Stimulated activated CD8-positive, alpha-beta memory T cell treated with anti-CD3 and anti-CD28 coated beads, Interleukin-4, amount 100 ng/mL, for 4 hours (primary cell): Measurements from ENCODE around the gene NBPF3.
"Not testable (repeated sequence)": the region's sequence is repeated elsewhere in the genome, so short reads cannot be mapped to it uniquely, and the experiment has no call there.

Source experiments
- DNase-seq, 2 donors: peaks; one replicate each; pipeline ENCODE4 v3.0.0-alpha.2; 2020; ENCODE audit warnings: low read depth in 2 of 2, low spot score in 1 of 2

Gene NBPF3

DNA sequence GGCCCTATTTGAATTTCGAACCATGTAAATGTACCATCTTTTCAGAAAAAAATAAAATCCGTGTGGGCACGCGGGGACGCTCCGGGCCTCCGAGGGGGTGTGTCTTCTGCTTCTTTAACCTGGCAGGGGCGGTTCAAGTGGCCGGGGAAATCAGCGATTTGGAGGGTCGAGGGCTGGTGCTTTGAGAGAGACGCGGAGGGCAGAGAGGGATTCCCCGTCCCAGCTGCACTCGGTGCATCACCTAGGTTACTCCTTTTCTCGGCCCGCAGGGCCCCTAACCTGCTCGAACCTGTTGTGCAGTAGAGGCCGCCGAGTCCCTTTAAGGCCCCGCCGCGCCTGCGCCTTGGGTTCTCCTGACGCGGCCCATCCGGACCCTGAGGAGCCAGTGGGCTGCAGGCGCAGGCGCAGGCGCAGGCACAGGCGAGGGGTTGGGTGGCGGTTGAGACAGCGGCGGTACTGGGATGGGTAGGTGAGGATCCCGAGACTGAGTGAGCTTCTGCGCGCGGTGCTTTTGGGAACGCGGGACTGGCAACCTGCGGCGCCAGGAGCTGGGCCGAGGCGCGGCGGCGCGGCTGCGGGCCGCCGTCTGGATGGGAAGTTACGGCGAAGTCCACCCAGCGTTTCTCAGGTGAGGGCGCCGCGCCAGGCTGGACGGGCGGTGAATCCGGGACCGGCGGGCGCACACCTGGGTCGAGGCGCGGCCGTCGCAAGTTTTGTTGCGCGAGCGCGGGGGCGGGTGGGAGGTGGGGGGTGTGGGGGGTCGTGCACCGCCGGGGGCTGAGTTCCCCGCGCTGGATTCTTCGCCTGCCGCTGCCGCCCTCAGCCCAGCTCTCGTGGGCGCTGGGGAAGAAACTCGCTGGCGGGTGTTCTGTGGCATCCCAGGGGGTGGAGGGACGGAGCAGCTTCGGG, at the start of gene NBPF3:
Gene NBPF3 (plus strand): TSS at position 417 of the 909 bp plus-strand sequence. CDS start 4,950 bp downstream, outside the sequence.
- peak; percentile 67 to 75 for DNase-seq

DNA sequence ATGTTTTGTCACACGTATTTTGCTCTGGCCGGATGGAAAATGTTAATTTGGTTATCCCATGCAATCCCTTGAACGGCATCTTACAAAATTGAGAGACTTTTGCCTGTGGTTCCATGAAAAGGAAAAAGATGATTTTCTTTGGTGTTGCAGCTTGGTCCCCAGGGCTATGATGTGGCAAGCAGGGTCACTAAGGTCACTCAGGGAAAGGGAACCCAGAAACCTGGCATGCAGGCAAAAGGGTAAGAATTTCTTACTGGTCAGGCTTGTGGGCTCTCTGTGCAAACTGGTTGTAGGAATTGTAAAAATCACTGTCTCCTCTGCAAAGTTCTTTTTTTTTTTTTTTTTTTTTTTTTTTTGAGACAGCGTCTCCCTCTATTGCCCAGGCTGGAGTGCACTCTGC, 48.4 kb upstream of the NBPF3 start:
- no peak for DNase-seq

GRCh38 chr1:21392587-21393263, 47.2 kb upstream of the NBPF3 start:
- DNase-seq: no peak

- no peak for DNase-seq
Measured at GRCh38 chr1:21396516-21396915, 43.4 kb upstream of the NBPF3 start.

- DNase-seq: no peak
Measured at GRCh38 chr1:21397813-21398188, 42.1 kb upstream of the NBPF3 start.

DNA sequence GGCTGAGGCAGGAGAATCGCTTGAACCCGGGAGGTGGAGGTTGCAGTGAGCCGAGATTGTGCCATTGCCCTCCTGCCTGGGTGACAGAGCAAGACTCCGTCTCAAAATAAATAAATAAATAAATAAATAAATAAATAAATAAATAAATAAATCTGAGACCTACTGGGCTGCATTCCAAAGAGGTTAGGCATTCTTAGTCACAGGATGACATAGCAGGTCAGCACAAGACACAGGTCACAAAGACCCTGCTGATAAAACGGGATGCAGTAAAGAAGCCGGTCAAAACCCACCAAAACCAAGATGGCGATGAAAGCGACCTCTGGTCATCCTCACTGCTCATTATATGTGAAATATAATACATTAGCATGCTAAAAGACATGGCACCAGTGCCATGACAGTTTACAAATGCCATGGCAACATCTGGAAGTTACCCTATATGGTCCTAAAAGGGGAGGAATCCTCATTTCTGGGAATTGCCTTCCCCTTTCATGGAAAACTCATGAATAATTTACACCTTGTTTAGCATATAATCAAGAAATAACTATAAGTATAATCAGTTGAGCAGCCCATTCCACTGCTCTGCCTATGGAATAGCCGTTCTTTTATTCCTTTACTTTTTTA, 38.1 kb upstream of the NBPF3 start:
- DNase-seq: not testable (repeated sequence)

GRCh38 chr1:21406659-21407058, 33.3 kb upstream of the NBPF3 start:
- no peak for DNase-seq

- not testable (repeated sequence) for DNase-seq
Measured at GRCh38 chr1:21409897-21410296, 30.0 kb upstream of the NBPF3 start.

- no peak for DNase-seq
Measured at GRCh38 chr1:21414015-21414414, 25.9 kb upstream of the NBPF3 start.

GRCh38 chr1:21420378-21420777, 19.6 kb upstream of the NBPF3 start:
- DNase-seq: not testable (repeated sequence)

GRCh38 chr1:21421307-21421706, 18.6 kb upstream of the NBPF3 start:
- DNase-seq: not testable (repeated sequence)

DNA sequence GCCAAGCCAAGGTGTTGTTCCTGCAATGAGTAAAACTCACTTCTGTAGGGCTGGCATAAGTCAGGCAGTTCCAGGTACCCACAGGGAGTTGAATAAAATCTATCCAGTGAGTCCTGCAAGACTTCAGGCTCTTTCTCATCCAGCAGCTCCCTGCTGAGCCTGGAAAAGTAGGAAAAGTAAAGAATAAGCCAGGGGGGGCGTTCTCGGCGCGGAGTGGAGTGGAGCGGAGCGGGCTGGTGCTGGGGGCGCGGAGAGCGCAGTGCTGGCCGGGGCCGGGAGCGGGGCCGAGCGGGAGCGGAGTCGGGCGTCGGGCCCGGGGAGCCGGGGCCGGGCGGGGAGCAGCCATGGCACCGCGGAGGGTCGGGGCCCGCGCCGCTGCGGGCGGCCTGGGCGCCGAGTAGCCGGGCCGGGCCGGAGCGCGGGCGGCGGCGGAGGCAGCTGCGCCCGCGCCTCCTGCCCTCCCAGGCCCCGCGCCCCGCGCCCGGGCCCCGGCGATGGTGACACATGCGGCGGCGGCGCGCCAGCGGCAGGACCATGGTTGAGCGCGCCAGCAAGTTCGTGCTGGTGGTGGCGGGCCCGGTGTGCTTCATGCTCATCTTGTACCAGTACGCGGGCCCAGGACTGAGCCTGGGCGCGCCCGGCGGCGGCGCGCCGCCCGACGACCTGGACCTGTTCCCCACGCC, 12.0 kb upstream of the NBPF3 start:
- DNase-seq: not testable (repeated sequence)

DNA sequence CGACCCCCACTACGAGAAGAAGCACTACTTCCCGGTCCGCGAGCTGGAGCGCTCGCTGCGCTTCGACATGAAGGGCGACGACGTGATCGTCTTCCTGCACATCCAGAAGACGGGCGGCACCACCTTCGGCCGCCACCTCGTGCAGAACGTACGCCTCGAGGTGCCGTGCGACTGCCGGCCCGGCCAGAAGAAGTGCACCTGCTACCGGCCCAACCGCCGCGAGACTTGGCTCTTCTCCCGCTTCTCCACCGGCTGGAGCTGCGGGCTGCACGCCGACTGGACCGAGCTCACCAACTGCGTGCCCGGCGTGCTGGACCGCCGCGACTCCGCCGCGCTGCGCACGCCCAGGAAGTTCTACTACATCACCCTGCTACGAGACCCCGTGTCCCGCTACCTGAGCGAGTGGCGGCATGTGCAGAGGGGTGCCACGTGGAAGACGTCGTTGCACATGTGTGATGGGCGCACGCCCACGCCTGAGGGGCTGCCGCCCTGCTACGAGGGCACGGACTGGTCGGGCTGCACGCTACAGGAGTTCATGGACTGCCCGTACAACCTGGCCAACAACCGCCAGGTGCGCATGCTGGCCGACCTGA, 11.4 kb upstream of the NBPF3 start:
- not testable (repeated sequence) for DNase-seq

DNA sequence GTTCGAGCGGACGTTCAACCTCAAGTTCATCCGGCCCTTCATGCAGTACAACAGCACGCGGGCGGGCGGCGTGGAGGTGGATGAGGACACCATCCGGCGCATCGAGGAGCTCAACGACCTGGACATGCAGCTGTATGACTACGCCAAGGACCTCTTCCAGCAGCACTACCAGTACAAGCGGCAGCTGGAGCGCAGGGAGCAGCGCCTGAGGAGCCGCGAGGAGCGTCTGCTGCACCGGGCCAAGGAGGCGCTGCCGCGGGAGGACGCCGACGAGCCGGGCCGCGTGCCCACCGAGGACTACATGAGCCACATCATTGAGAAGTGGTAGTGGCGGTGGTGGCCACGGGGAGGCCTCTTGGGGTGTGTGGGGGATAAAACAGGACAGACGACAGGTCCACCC, 10.7 kb upstream of the NBPF3 start:
- not testable (repeated sequence) for DNase-seq

DNA sequence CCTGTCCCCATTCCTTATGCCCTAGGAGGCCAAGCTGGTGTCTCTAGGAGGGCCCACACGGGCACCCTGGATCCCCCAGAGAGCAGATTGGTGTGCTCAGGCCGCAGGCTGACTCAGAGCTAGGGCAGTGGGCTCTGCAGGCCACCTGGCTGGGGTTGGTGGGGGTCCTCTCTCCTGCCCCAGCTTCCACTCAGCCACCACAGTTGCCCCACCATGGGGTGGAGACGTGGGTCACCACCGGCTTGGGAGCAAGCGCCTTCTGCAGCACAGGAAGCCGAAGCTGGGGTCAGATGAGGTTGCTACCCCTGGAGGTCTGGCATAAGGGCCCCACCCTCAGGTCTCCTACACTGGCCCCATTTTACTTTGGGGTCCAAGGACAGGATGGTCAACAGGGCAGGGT, 9.1 kb upstream of the NBPF3 start:
- not testable (repeated sequence) for DNase-seq

GRCh38 chr1:21434394-21434793, 5.5 kb upstream of the NBPF3 start:
- DNase-seq: no peak

DNA sequence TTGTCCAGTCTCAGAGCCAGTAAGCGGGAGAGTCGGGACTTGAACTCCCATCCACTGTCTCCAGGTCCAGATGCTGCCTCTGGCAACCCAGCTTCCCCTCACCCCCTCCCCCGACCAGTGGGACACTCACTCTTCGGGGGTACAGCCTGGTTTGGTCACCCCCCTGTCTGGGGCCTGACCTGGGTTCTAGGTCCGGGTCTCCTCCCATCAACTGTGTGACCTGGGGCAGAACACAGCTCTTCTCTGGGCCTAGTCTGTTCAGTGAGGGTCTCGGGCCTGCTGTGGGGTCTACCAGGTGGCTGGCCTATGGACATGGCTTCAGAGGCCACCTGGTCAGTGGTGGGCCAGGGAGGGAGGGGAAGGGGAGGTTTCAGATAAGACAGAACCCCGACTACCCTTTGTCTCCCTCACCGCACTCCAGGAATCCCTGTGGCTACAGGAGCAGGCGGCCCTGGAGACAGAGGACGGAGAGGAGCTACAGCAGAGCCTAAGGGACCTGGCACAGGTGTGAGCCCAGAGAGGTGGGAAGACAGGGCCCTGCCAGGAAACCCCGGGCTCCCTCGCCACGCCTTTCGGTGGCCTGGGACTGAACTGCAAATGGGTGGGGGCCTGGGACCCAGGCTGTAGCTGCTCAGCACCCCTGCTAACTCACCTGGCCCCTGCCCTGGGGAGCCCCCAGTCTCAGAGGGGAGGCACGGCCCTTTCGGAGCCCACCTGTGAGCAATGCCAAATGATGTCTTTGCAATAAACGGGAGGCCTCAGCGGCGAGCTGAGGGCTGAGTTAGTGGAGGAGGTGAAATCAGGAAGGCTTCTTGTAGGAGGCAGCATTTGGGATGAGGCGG, 4.1 kb upstream of the NBPF3 start:
- no peak for DNase-seq

DNA sequence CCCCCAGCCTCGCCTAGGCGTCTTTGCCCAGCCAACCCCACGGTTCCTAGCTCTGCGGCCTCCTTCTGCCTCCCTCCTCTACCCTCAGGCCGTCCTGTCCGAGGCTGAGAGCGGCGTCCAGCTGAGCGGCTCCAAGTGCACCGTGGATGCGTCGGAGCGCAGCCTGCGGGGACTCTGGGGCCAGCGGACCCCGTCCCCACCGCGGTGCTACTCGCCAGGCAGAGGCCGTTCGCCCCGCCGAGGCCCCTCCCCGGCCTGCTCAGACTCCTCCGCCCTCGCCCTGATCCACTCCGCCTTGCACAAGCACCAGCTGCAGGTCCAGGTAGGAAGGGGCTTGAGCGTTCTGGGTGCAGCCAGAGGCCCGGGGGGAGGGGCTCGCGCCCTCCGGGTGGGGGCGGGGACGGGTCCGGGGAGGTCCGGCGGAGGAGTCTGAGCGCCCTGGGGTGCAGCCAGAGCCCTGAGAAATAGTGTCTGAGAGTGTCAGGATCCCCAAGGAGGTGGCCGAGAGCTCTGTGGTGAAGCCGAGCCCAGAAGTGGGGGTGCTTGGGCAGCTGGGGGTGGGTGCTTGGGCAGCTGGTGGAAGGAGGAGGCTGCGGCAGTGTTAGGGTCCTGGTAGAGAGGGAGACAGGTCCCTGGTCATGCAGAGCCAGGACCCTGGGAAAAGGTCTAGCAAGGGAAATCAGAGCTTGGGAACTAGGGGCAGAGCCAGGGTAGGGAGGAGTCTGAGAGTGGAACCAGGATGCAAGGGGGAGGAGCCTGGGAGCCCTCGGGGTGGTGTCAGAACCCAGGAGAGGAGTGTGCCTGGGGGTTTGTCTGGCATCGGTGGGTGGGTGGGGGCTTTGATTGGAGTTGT, 3.2 kb upstream of the NBPF3 start:
- DNase-seq: no peak

GRCh38 chr1:21437341-21437640, 2.6 kb upstream of the NBPF3 start:
- DNase-seq: no peak
